HCEC 1CT (cell line): ENCODE data around the gene TBL1XR1.

Experiments used
- DNase-seq: peaks from one replicate; pipeline ENCODE4 v3.0.0-alpha.2; 2017

Gene TBL1XR1

DNA sequence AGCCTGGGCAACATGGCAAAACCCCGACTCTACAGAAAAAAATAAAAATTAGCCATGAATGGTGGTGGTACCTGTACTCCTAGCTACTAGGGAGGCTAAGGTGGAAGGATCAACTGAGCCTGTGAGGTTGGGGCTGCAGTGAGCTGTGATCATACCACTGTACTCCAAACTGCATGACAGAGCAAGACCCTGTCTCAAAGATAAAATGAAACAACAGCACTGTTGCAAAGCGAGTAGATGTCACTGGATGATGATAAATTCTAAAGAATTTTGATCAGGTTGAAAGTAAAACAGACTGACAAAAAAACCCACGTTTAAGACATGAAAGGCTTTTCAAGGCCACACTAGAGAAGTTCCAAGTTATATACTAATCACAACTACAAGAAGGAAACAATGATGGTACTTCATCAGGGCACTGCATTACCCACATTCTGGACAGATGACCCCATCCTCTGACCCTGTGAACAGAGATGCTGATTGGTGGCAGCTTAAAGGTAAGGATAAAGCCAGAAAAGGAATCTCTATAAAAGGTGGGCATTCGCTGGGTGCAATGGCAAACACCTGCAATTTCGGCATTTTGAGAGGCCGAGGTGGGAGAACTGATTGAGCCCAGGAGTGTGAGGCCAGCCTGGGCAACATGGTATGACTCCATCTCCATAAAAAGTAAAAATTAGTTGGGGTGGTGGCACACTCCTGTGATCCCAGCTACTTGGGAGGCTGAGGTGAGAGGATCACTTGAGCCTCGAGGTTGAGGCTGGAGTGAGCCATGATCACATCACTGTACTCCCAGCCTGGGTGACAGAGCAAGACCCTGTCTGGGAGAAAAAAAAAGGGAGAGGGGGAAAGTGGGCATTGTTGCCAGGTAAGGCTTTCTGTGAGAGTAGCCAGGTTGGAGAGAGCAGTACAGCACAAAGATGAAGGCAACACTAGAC, 59.2 kb downstream of the TBL1XR1 start:
- no peak for DNase-seq

GRCh38 chr3:177136741-177137140, 60.5 kb downstream of the TBL1XR1 start:
- no peak for DNase-seq

GRCh38 chr3:177135841-177136492, 61.3 kb downstream of the TBL1XR1 start:
- DNase-seq = no peak

GRCh38 chr3:177134816-177135210, 62.5 kb downstream of the TBL1XR1 start:
- no peak for DNase-seq

DNA sequence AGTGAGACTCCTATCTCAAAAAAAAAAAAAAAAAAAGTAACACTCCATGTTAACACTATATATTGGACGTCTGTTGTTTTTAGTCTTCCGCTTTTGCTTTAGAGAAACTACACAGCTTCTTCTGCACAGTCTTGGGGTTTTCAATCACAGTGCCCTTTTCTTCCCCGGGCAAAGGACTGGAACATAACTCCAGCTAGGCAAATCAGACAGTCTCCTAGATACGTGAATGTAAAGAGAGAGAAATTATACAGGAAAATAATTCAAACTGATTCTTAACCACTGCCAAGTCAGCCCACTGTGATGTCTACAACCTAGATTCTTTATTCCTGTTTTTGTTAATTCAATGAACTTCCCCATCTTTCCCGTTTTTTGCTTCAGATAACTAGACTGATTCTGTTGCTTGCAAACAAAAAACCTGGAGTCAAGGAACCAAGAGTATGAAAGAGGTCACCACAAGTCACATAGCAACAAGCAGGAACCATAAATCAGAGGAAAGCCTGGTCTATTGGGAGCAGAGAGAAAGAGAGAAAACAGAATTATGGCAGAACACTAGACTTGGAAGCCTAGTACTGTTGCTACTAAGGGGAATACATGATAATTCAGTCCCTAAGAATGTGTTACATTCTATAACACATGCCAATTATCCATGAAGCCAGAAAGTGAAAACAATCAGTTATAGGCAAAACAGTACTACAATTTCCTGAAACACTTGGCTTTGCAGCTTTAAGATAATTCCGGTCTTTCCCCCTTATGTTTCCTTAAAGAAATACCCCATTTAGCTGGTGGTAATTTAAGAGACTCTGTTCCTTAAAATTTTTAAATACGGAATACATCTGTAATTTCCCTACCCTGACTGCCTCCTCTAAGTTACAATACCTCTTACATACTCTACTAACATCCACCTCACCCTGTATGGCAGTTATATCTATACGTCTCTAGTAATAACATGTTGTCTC, 63.1 kb downstream of the TBL1XR1 start:
- no peak for DNase-seq

GRCh38 chr3:177131927-177132636, 65.2 kb downstream of the TBL1XR1 start:
- DNase-seq = no peak

GRCh38 chr3:177127008-177127407, 70.3 kb downstream of the TBL1XR1 start:
- no peak for DNase-seq

GRCh38 chr3:177126015-177126773, 71.1 kb downstream of the TBL1XR1 start:
- DNase-seq = peak; percentile 87

- DNase-seq = peak; percentile 25
Measured at GRCh38 chr3:177124882-177125281, 72.4 kb downstream of the TBL1XR1 start.

DNA sequence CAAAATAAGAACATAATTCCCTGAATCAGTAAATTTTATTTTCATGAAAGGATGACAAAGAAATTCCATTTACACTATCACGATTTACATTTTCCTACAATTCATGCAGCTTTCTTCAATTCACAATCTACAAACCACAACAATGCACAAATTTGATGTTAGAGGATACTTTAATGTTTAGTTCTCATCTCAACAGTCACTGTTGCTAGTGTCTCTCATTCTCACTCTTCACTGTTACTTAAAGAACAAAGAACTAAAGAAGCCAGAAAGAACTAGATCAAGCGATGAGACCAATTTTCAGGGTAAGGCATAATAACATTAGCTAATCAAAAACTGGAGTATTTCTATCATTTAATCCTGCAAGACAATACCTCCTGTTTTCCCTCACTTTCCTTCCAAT, 73.5 kb downstream of the TBL1XR1 start:
- DNase-seq = no peak

- no peak for DNase-seq
Measured at GRCh38 chr3:177122183-177122856, 75.0 kb downstream of the TBL1XR1 start.

DNA sequence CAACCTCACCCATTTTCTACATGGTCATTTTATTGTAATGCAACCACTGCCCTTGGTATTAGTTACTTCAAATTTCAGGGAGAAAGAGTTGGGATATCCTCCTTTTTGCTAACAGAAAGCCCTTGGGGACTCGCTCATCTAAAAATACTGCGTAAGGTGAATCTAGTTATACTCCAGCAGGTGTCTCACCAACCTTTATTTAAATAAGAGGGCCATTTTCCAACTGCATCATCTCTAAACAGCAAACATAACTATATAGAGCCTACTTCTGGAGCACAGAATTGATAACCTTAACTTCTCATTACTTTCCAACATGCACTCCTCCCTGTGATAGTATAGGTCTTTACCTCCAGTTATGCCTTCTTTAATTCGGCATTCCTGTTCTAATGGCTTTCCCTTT, 77.5 kb downstream of the TBL1XR1 start:
- no peak for DNase-seq

GRCh38 chr3:177114253-177114652, 83.0 kb downstream of the TBL1XR1 start:
- no peak for DNase-seq

DNA sequence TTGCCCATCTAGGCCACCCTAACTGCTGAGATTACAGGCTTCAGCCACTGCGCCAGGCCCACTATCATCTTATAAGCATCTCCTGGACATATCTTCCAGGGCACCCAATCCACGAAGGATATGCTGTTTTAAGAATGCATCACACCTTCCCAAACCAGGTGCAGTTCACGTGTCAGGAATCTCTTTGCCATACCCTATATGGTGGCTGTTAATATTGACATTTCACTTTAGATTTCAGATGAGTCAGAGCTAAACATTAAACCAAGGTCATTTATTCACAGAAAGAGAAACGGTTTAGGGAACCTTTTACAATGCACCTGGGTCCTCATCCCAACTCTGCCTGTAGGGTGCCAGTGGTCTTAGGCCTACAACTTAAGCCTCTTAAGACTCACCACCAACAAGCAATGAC, 85.7 kb downstream of the TBL1XR1 start:
- DNase-seq = no peak

GRCh38 chr3:177110895-177111294, 86.4 kb downstream of the TBL1XR1 start:
- DNase-seq = no peak

DNA sequence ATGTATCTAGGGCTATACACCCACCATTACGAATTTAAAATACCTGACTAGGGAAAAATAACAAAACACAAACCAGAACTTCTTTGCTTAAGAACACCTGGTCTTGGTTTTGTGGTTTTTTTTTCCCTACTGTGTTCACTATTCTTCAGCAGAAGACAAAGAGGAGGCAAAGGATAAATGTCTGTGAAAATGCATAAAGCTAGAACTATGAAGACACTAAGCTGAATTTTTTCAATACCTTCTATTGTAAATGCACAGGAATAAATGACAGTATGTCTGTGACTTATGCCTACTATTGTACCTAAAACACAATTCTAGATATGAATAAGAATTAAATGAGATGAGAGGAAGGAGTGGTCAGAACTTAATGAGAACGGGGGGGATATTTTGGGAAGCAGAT, 86.9 kb downstream of the TBL1XR1 start:
- DNase-seq = no peak

DNA sequence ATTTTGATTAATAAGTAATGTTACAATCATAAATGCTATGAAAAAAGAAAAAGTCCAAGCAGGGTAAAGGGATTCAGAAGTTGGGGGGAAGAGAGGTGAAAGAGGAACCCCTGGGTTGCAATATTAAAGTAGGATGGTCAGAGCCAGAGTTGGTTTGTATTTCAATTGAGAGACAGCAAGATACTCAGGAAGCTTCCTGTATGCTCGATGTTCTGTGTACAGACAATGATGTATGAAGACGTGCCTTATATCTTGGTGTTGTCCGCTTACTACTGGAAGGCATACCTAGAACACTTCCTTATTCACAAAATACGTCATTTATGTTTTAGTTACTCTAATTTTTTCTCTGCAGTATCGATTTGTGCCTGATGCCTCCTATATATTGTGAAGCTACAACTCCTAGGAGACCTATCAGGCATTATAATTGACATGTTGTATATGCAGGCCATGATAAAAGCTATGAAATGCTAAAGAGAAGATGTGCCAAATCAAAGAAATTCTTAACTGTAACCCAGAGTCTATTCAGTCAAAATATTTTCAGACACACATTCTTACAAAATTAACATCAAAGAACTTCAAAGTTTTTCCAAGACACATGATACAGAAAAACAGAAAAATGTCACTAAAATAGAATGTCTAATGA, 87.5 kb downstream of the TBL1XR1 start:
- no peak for DNase-seq

DNA sequence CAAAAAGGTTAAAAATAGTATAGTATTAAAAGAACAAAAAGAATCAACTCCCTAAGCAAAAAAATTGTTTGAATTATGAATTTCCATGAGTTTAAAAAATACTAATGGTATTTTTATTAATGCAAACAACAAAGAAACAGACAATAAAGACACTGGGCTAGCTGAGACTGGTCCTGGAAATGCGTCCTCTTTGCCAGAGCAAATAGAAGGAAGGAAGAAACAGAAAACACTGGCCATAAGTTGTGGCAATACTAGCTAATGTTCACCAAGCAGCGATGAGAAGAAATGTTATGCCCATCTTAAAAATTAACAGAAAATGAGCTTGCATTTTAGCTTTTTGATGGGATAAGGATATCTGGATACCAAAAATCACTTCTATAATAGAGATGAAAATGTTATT, 88.6 kb downstream of the TBL1XR1 start:
- DNase-seq = no peak

- no peak for DNase-seq
Measured at GRCh38 chr3:177107461-177108239, 89.6 kb downstream of the TBL1XR1 start.

GRCh38 chr3:177106594-177106993, 90.7 kb downstream of the TBL1XR1 start:
- DNase-seq = no peak
